RWPE2 (cell line): Measurements from ENCODE around the gene DSCAML1.

Experiments used
- ATAC-seq: fragments of 200-7000 bp; cut with Tn5 transposase; 3 replicates; pipeline ENCODE4 v1.9.1; 2021; ENCODE audit warnings: low read depth
- DNase-seq: peaks from one replicate; pipeline ENCODE4 v3.0.0-alpha.2; 2020; ENCODE audit warnings: low spot score
- H3K27ac ChIP-seq: fragments of 450-650 bp; 2 replicates; pipeline ENCODE4 v1.5.1; 2017; ENCODE audit warnings: mild to moderate bottlenecking; ENCODE audit not compliant: poor library complexity, severe bottlenecking
- H3K27me3 ChIP-seq: fragments of 250-450 bp; sonication (Bioruptor Pico); 2 replicates; pipeline ENCODE4 v1.5.1; 2021; ENCODE audit warnings: mild to moderate bottlenecking, moderate library complexity; ENCODE audit not compliant: insufficient read depth, poor library complexity, severe bottlenecking
- H3K36me3 ChIP-seq: fragments of 250-450 bp; sonication (Bioruptor Pico); 2 replicates; pipeline ENCODE4 v1.5.1; 2020; ENCODE audit warnings: low read depth, mild to moderate bottlenecking, moderate library complexity
- H3K4me1 ChIP-seq: fragments of 250-450 bp; sonication (Bioruptor Pico); 2 replicates; pipeline ENCODE4 v1.5.1; 2021; ENCODE audit warnings: mild to moderate bottlenecking, moderate library complexity; ENCODE audit not compliant: insufficient read depth, poor library complexity, severe bottlenecking
- H3K4me3 ChIP-seq: fragments of 250-450 bp; sonication (Bioruptor Pico); 2 replicates; pipeline ENCODE4 v1.5.1; 2021; ENCODE audit warnings: mild to moderate bottlenecking, moderate library complexity; ENCODE audit not compliant: severe bottlenecking
- H3K9me3 ChIP-seq: fragments of 250-450 bp; sonication (Bioruptor Pico); 2 replicates; pipeline ENCODE4 v1.5.1; 2021; ENCODE audit warnings: mild to moderate bottlenecking, moderate library complexity; ENCODE audit not compliant: severe bottlenecking
- TF ChIP-seq, protein P1 (sequence below): fragments of 450-650 bp; IDR thresholded peaks from one replicate; pipeline ENCODE4 v1.5.1; 2017; ENCODE audit warnings: mild to moderate bottlenecking, moderate library complexity; ENCODE audit not compliant: poor library complexity, severe bottlenecking

Gene DSCAML1

DNA sequence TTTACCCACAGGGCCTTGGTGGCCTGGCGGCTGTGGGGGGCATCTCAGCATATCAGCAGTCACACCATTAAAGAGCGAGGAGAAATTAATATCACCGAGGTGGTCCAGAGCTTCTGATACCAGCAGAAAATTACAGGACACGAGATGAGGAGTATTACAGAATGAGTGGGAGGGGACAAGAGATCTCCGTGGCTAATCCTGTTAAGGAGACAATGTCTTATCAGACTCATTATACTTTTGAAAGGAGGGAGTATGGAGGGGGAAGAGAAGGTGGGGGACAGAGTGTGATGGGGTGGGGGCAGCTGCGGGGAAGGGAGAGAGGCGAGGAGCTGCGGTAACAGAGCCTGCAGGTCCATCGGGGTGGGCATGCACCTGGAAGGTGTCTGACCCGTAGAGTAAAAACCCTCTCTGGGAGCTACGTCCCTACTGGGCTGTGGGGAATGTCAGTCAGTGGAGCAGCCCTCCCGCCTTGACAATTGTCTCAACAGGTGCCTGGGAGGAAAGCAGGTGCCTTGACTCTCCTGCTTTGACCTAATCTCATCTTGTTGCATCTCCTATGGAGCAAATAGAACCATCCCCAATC is 245.2 kb downstream of the DSCAML1 start:
- Histone ChIP-seq H3K9me3 (no peaks in the 10 kb centered on the region), H3K36me3 (no peaks in the 10 kb centered on the region), H3K27me3 (peaks cover 6% of the 10 kb centered on the region), H3K4me3 (no peak overlapping the region), H3K4me1 (no peaks in the 10 kb centered on the region), H3K27ac (no peak overlapping the region)
- DNase-seq (no peak), ATAC-seq (no peak)
- TF ChIP-seq, protein P1, sequence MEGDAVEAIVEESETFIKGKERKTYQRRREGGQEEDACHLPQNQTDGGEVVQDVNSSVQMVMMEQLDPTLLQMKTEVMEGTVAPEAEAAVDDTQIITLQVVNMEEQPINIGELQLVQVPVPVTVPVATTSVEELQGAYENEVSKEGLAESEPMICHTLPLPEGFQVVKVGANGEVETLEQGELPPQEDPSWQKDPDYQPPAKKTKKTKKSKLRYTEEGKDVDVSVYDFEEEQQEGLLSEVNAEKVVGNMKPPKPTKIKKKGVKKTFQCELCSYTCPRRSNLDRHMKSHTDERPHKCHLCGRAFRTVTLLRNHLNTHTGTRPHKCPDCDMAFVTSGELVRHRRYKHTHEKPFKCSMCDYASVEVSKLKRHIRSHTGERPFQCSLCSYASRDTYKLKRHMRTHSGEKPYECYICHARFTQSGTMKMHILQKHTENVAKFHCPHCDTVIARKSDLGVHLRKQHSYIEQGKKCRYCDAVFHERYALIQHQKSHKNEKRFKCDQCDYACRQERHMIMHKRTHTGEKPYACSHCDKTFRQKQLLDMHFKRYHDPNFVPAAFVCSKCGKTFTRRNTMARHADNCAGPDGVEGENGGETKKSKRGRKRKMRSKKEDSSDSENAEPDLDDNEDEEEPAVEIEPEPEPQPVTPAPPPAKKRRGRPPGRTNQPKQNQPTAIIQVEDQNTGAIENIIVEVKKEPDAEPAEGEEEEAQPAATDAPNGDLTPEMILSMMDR, result no peak

- H3K9me3 ChIP-seq, result no peaks in the 10 kb centered on the region
- no peaks in the 10 kb centered on the region for H3K36me3 ChIP-seq
- H3K4me1 ChIP-seq, result no peaks in the 10 kb centered on the region
- H3K27ac ChIP-seq, result no peak overlapping the region
- no peak for DNase-seq
- TF ChIP-seq, protein P1, result no peak
- H3K27me3 ChIP-seq, result peaks cover 6% of the 10 kb centered on the region
- ATAC-seq, result no peak
- H3K4me3 ChIP-seq, result no peak overlapping the region
These were observed 246.6 kb downstream of the DSCAML1 start for GRCh38 chr11:117550466-117550865.

- no peak for DNase-seq
- Histone ChIP-seq H3K4me1 (no peaks in the 10 kb centered on the region), H3K9me3 (no peaks in the 10 kb centered on the region), H3K27ac (no peak overlapping the region), H3K4me3 (no peak overlapping the region), H3K36me3 (no peaks in the 10 kb centered on the region), H3K27me3 (peaks cover 6% of the 10 kb centered on the region)
- ATAC-seq, result no peak
- TF ChIP-seq, protein P1, result no peak
These were observed 247.6 kb downstream of the DSCAML1 start for GRCh38 chr11:117549417-117549816.

DNA sequence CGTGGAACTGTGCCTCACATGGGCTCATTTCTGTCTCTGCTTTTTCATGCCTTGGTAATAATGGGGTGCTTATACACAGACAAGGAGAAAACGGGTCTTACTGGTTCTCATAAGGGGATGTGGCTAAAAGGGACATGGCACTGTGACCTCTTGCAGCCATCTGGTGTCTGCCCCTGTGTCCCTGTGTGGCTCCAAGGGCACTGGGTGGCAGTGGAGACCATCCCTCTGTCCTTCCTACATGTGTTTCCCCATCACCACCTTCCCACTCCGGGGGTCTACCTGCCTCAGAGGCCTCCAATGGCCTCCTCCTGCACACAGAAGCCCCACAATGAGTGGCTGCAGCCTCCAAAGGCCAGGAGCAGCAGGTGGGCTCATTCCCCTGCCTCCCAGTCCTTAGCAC is 248.1 kb downstream of the DSCAML1 start:
- Histone ChIP-seq H3K9me3 (no peaks in the 10 kb centered on the region), H3K36me3 (no peaks in the 10 kb centered on the region), H3K4me3 (no peak overlapping the region), H3K27ac (no peak overlapping the region), H3K4me1 (no peaks in the 10 kb centered on the region), H3K27me3 (peaks cover 6% of the 10 kb centered on the region)
- DNase-seq (no peak), ATAC-seq (no peak)
- TF ChIP-seq, protein P1, result no peak

- TF ChIP-seq, protein P1, result no peak
- Histone ChIP-seq H3K27ac (no peak overlapping the region), H3K36me3 (no peaks in the 10 kb centered on the region), H3K27me3 (peaks cover 4% of the 10 kb centered on the region), H3K4me1 (no peaks in the 10 kb centered on the region), H3K9me3 (no peaks in the 10 kb centered on the region), H3K4me3 (no peak overlapping the region)
- no peak for ATAC-seq
- DNase-seq, result no peak
These were observed 249.1 kb downstream of the DSCAML1 start for GRCh38 chr11:117547946-117548345.
